Neural cell (in vitro differentiated cells): ENCODE data around the gene LMCD1.

ENCODE experiments used
- CTCF ChIP-seq: fragments of 450-650 bp; IDR thresholded peaks from 2 replicates; pipeline ENCODE4 v1.5.1; 2014; ENCODE audit warnings: antibody characterized with exemption, mild to moderate bottlenecking, moderate library complexity; ENCODE audit not compliant: poor library complexity, severe bottlenecking
- EZH2 ChIP-seq: fragments of 200-600, 300-800 bp; shearing (Covaris generic), sonication (generic); IDR thresholded peaks from 2 replicates; pipeline ENCODE4 v1.6.1; 2014; ENCODE audit warnings: antibody characterized with exemption, low read length, borderline replicate concordance, mild to moderate bottlenecking; ENCODE audit not compliant: insufficient read depth, poor library complexity, severe bottlenecking
- REST ChIP-seq: IDR thresholded peaks from 2 replicates; pipeline ENCODE4 v1.6.1; 2012; ENCODE audit warnings: borderline replicate concordance

GRCh38 chr3:8503461-8503860 lies 1.8 kb downstream of the LMCD1 start:
- TF ChIP-seq CTCF = no peak
- TF ChIP-seq EZH2 = no peak
- no peak for TF ChIP-seq REST
